H1 (cell line): ENCODE measurements around the gene FAM181A. TPM values are rescaled to one million over a fixed set of nuclear protein-coding genes. Genes with fewer than 3 reads are reported as not detected.

ENCODE experiments used
- CTCF ChIA-PET: fragments of 300-600 bp; sonication (Branson Sonifier 250); formaldehyde crosslinking; loops from one replicate; lab custom pipeline; 2021; ENCODE audit not compliant: partially characterized antibody; lab: Charles Lee
- POLR2A ChIA-PET: fragments of 300-600 bp; sonication (Branson Sonifier 250); formaldehyde crosslinking; loops from one replicate; lab custom pipeline; 2021; ENCODE audit warnings: inconsistent platforms; ENCODE audit not compliant: partially characterized antibody; lab: Charles Lee
- DNase-seq, 2 experiments: peaks; one replicate each; pipeline versions ENCODE4 v3.0.0 to v3.0.0-alpha.2; 2010 to 2022; ENCODE audit warnings: low spot score in 2 of 2, low read depth in 1 of 2, mixed read lengths in 1 of 2
- FAIRE-seq: peaks from 2 replicates; lab custom pipeline; 2011; peaks lifted over from hg19 to GRCh38; lab: Jason Lieb, UNC
- H2AFZ ChIP-seq: 2 replicates; pipeline ENCODE4 v1.8.1; 2012; ENCODE audit warnings: low read length, inconsistent platforms
- H2AK5ac ChIP-seq: 2 replicates; pipeline ENCODE4 v1.6.1; 2013; ENCODE audit warnings: low read depth, low read length
- H2BK120ac ChIP-seq: replicated peaks from 2 replicates; pipeline ENCODE3; 2013; ENCODE audit warnings: low read depth, low read length, inconsistent platforms
- H2BK12ac ChIP-seq: 2 replicates; pipeline ENCODE4 v1.6.1; 2013; ENCODE audit warnings: low read depth, low read length
- H2BK15ac ChIP-seq: 2 replicates; pipeline ENCODE4 v1.6.1; 2013; ENCODE audit warnings: low read length
- H2BK20ac ChIP-seq: 2 replicates; pipeline ENCODE4 v1.6.1; 2013; ENCODE audit warnings: low read length
- H2BK5ac ChIP-seq: 2 replicates; pipeline ENCODE4 v1.6.1; 2013; ENCODE audit warnings: low read depth, low read length
- H3K14ac ChIP-seq: 2 replicates; pipeline ENCODE4 v1.6.1; 2013; ENCODE audit warnings: inconsistent platforms; ENCODE audit not compliant: insufficient read length
- H3K18ac ChIP-seq: 2 replicates; pipeline ENCODE4 v1.6.1; 2013; ENCODE audit warnings: low read length; ENCODE audit errors: extremely low read depth
- H3K23ac ChIP-seq: 2 replicates; pipeline ENCODE4 v1.6.1; 2013; ENCODE audit warnings: inconsistent platforms; ENCODE audit not compliant: insufficient read length
- H3K23me2 ChIP-seq: 2 replicates; pipeline ENCODE4 v1.6.1; 2013; ENCODE audit warnings: low read depth, low read length
- H3K27ac ChIP-seq: 2 replicates; pipeline ENCODE4 v1.6.1; 2011; ENCODE audit warnings: low read depth, low read length, inconsistent platforms
- H3K27me3 ChIP-seq, 4 experiments: replicated peaks in 1 of 4; 1 replicate in 1 of 4; 2 replicates in 3 of 4; pipeline versions ENCODE4 v1.6.1 to v1.8.1; 2011 to 2013; ENCODE audit warnings: low read length in 3 of 4, mild to moderate bottlenecking in 3 of 4, inconsistent platforms in 2 of 4, mixed read lengths in 2 of 4, moderate library complexity in 1 of 4; ENCODE audit not compliant: control insufficient read depth in 3 of 4, insufficient read depth in 3 of 4; ENCODE audit errors: extremely low read depth in 1 of 4
- H3K36me3 ChIP-seq, 4 experiments: 2 replicates each; pipeline versions ENCODE4 v1.6.1 to v1.8.1; 2011 to 2013; ENCODE audit warnings: mild to moderate bottlenecking in 4 of 4, low read length in 3 of 4, moderate library complexity in 2 of 4, control low read depth in 1 of 4, inconsistent platforms in 1 of 4; ENCODE audit not compliant: insufficient read depth in 4 of 4, control insufficient read depth in 2 of 4
- H3K4ac ChIP-seq: replicated peaks from 2 replicates; pipeline ENCODE3; 2013; ENCODE audit warnings: low read length, low read depth, mixed read lengths, inconsistent platforms; ENCODE audit not compliant: insufficient read length
- H3K4me1 ChIP-seq, 4 experiments: replicated peaks in 1 of 4; 1 replicate in 1 of 4; 2 replicates in 3 of 4; pipeline versions ENCODE4 v1.6.1 to v1.8.1; 2011 to 2013; ENCODE audit warnings: low read length in 3 of 4, inconsistent platforms in 2 of 4, mixed read lengths in 1 of 4; ENCODE audit not compliant: insufficient read depth in 4 of 4, control insufficient read depth in 3 of 4
- H3K4me2 ChIP-seq, 2 experiments: 2 replicates each; pipeline versions ENCODE4 v1.6.1 to v1.8.1; 2011 to 2013; ENCODE audit warnings: low read depth in 2 of 2, low read length in 2 of 2, control low read depth in 1 of 2, inconsistent platforms in 1 of 2, mild to moderate bottlenecking in 1 of 2; ENCODE audit not compliant: insufficient read depth in 1 of 2
- H3K4me3 ChIP-seq, 4 experiments: fragments of 200-600, 300-600 bp in 1 of 4; sonication (generic), shearing (Covaris generic), sonication (Bioruptor Twin) in 1 of 4; 2 replicates each; pipeline versions ENCODE4 v1.5.1 to v1.8.1; 2011 to 2016; ENCODE audit warnings: low read length in 4 of 4, low read depth in 3 of 4, control low read depth in 2 of 4, inconsistent platforms in 2 of 4, mild to moderate bottlenecking in 2 of 4, mixed read lengths in 1 of 4, moderate library complexity in 1 of 4; ENCODE audit not compliant: insufficient read depth in 2 of 4; ENCODE audit errors: extremely low read depth in 1 of 4
- H3K56ac ChIP-seq: replicated peaks from 2 replicates; pipeline ENCODE3; 2013; ENCODE audit warnings: low read depth, mild to moderate bottlenecking, mixed read lengths, low read length, inconsistent platforms; ENCODE audit not compliant: insufficient read length
- H3K79me1 ChIP-seq: 2 replicates; pipeline ENCODE4 v1.6.1; 2013; ENCODE audit warnings: low read depth, low read length, control low read depth
- H3K79me2 ChIP-seq, 2 experiments: 2 replicates each; pipeline versions ENCODE4 v1.6.1 to v1.8.1; 2012 to 2013; ENCODE audit warnings: low read length in 2 of 2, mild to moderate bottlenecking in 2 of 2, inconsistent platforms in 1 of 2; ENCODE audit not compliant: insufficient read depth in 2 of 2, control insufficient read depth in 1 of 2
- H3K9ac ChIP-seq, 4 experiments: replicated peaks in 1 of 4; 1 replicate in 1 of 4; 2 replicates in 3 of 4; pipeline versions ENCODE4 v1.6.1 to v1.8.1; 2011 to 2013; ENCODE audit warnings: low read depth in 3 of 4, low read length in 3 of 4, control low read depth in 2 of 4, mild to moderate bottlenecking in 2 of 4, moderate library complexity in 2 of 4, inconsistent platforms in 1 of 4; ENCODE audit errors: extremely low read depth in 1 of 4
- H3K9me3 ChIP-seq, 2 experiments: 2 replicates each; pipeline versions ENCODE4 v1.6.1 to v1.8.1; 2012 to 2013; ENCODE audit warnings: mild to moderate bottlenecking in 2 of 2, moderate library complexity in 2 of 2, control low read depth in 1 of 2, inconsistent platforms in 1 of 2, low read depth in 1 of 2, low read length in 1 of 2, mixed read lengths in 1 of 2; ENCODE audit not compliant: insufficient read depth in 2 of 2
- H4K20me1 ChIP-seq, 2 experiments: replicated peaks in 1 of 2; 2 replicates each; pipeline versions ENCODE3 to v1.8.1; 2011 to 2013; ENCODE audit warnings: inconsistent platforms in 2 of 2, low read length in 2 of 2, mild to moderate bottlenecking in 1 of 2; ENCODE audit not compliant: insufficient read depth in 2 of 2, control insufficient read depth in 1 of 2
- H4K5ac ChIP-seq: 2 replicates; pipeline ENCODE4 v1.6.1; 2013; ENCODE audit warnings: low read length, low read depth, mixed read lengths, inconsistent platforms; ENCODE audit not compliant: insufficient read length
- H4K8ac ChIP-seq: 2 replicates; pipeline ENCODE4 v1.8.0; 2013; ENCODE audit warnings: mild to moderate bottlenecking, moderate library complexity, low read length, inconsistent platforms; ENCODE audit not compliant: insufficient read depth; ENCODE audit errors: extremely low read depth
- H4K91ac ChIP-seq: replicated peaks from 2 replicates; pipeline ENCODE3; 2013; ENCODE audit warnings: low read length, mixed read lengths, inconsistent platforms; ENCODE audit not compliant: insufficient read length
- CBX5 ChIP-seq: fragments of 300-800, 300-1000 bp; sonication (generic); IDR thresholded peaks from 2 replicates; pipeline ENCODE4 v1.7.1; 2016; ENCODE audit warnings: antibody characterized with exemption, low read length, low read depth
- JUND ChIP-seq: IDR thresholded peaks from 2 replicates; pipeline ENCODE4 v1.6.1; 2011; ENCODE audit warnings: mild to moderate bottlenecking, improper control_type of control experiment, low read length
- KDM5A ChIP-seq: fragments of 200-600 bp; IDR thresholded peaks from 2 replicates; pipeline ENCODE4 v1.7.1; 2012; ENCODE audit warnings: mild to moderate bottlenecking, low read length, inconsistent platforms, mixed read lengths
- MAFK ChIP-seq: IDR thresholded peaks from 2 replicates; pipeline ENCODE4 v1.6.1; 2012; ENCODE audit warnings: low read depth, mild to moderate bottlenecking, improper control_type of control experiment, low read length
- SP1 ChIP-seq: IDR thresholded peaks from 2 replicates; pipeline ENCODE4 v1.6.1; 2011; ENCODE audit warnings: low read depth, low read length
- TBP ChIP-seq: IDR thresholded peaks from 2 replicates; pipeline ENCODE4 v1.6.1; 2011; ENCODE audit warnings: low read depth, low read length, improper control_type of control experiment
- TCF12 ChIP-seq: IDR thresholded peaks from 2 replicates; pipeline ENCODE4 v1.6.1; 2011; ENCODE audit warnings: low read depth, mild to moderate bottlenecking, low read length
- TEAD4 ChIP-seq: IDR thresholded peaks from 2 replicates; pipeline ENCODE4 v1.6.1; 2012; ENCODE audit warnings: low read depth, low read length, inconsistent platforms, mixed read lengths
- WGBS, 2 experiments: shearing (Covaris generic) in 1 of 2; methylation state at CpG; one replicate each; pipeline versions ENCODE4 v1.1.6 to v1.1.7; 2013 to 2015; ENCODE audit warnings: low lambda C conversion rate in 2 of 2, mixed read lengths in 2 of 2, inconsistent platforms in 1 of 2, low coverage in 1 of 2, missing lambda C conversion rate in 1 of 2; ENCODE audit not compliant: insufficient replicate concordance in 2 of 2, insufficient coverage in 1 of 2, insufficient read length in 1 of 2; ENCODE audit errors: extremely low coverage in 1 of 2, missing lambda C conversion rate in 1 of 2; 5-methylcytosine and 5-hydroxymethylcytosine counted together
- polyA plus RNA-seq, 7 experiments: library from polyadenylated mRNA; depleted of rRNA in 3 of 7; stranded (reverse) in 5 of 7; unstranded in 2 of 7; fragments of >200 nt in 5 of 7; fragments of 200-250 nt in 2 of 7; gene quantifications; 1 replicate in 5 of 7; 2 replicates in 1 of 7; 4 replicates in 1 of 7; pipeline versions ENCODE4 v1.2.1 to v1.2.3, GENCODE V29; 2011 to 2013; ENCODE audit warnings: missing spikeins in 2 of 7, mixed read lengths in 2 of 7
- total RNA-seq: library from RNA; stranded (reverse); fragmentation: NEBNext Ultra II Directional; extraction: Animal tissue kit (Norgen Biotek cat#: 25700); gene quantifications from 2 replicates; pipeline ENCODE4 v1.2.1, GENCODE V29; 2021
- TF ChIP-seq, protein P1 (sequence below), 3 experiments: IDR thresholded peaks; 1 replicate in 2 of 3; 2 replicates in 1 of 3; pipeline versions ENCODE4 v1.5.1 to v1.6.1; 2011; ENCODE audit warnings: low read length in 3 of 3, mild to moderate bottlenecking in 3 of 3, inconsistent platforms in 2 of 3, low read depth in 1 of 3, moderate library complexity in 1 of 3; ENCODE audit not compliant: insufficient read depth in 1 of 3; ENCODE audit errors: control extremely low read depth in 1 of 3

Gene FAM181A
- total and polyA plus RNA-seq, 2 of the 8 experiments (the other 6 are each of a cell fraction or from before 2014, with no cell fraction given), result not detected

- Histone ChIP-seq H3K56ac (no peak overlapping the region), H3K27me3 (no peaks in the 10 kb centered on the region; a peak in 1 of 7 replicates), H3K18ac (no peak overlapping the region), H4K8ac (0 out of 2 replicates have a peak overlapping the region, but pooled peaks have one; percentile 36), H3K36me3 (no peaks in the 10 kb centered on the region), H3K9ac (no peak overlapping the region), H4K5ac (no peak overlapping the region), H3K4me3 (no peak overlapping the region), H3K14ac (no peak overlapping the region), H2AK5ac (no peak overlapping the region), H3K4me2 (no peak overlapping the region), H3K27ac (no peak overlapping the region), H2BK15ac (peak overlapping the region; percentile 66; the same call in 1 of the 2 replicates), H4K20me1 (no peaks in the 10 kb centered on the region), H3K79me1 (no peaks in the 10 kb centered on the region), H3K4ac (no peak overlapping the region), H2BK12ac (no peak overlapping the region; the same call in 1 of the 2 replicates), H3K23ac (no peak overlapping the region), H2BK20ac (no peak overlapping the region; the same call in 1 of the 2 replicates), H2AFZ (peak overlapping the region; percentile 89; the same call in 1 of the 2 replicates), H2BK5ac (no peak overlapping the region), H3K9me3 (no peaks in the 10 kb centered on the region), H3K79me2 (no peaks in the 10 kb centered on the region), H2BK120ac (no peak overlapping the region), H3K23me2 (no peaks in the 10 kb centered on the region; the same call in 1 of the 2 replicates), H3K4me1 (peaks cover 0 to 7% (median 3%) of the 10 kb centered on the region in 4 experiments; a peak in 4 of 7 replicates), H4K91ac (no peak overlapping the region)
- ChIA-PET POLR2A (no interaction called here), CTCF (interaction anchor here (0.8 to 12.9 kb wide), 28 partner anchors 9 to 262 kb away, joined by 3 to 149 read pairs (median 4); partner anchors contain the start of gene PRIMA1)
- DNase-seq (peak; percentile 47 to 87), FAIRE-seq (peak; percentile 58)
- WGBS, 2 experiments, result 64% methylated on average over 14 of the region's 15 CpGs; no CpG with 5 or more reads in 1 of the 2 experiments
- TF ChIP-seq SP1 (no peak), TEAD4 (0 out of 2 replicates have a peak, but pooled peaks have one; percentile 51), TCF12 (no peak), JUND (no peak), MAFK (no peak), CBX5 (no peak), TBP (no peak), KDM5A (no peak)
- TF ChIP-seq, protein P1, sequence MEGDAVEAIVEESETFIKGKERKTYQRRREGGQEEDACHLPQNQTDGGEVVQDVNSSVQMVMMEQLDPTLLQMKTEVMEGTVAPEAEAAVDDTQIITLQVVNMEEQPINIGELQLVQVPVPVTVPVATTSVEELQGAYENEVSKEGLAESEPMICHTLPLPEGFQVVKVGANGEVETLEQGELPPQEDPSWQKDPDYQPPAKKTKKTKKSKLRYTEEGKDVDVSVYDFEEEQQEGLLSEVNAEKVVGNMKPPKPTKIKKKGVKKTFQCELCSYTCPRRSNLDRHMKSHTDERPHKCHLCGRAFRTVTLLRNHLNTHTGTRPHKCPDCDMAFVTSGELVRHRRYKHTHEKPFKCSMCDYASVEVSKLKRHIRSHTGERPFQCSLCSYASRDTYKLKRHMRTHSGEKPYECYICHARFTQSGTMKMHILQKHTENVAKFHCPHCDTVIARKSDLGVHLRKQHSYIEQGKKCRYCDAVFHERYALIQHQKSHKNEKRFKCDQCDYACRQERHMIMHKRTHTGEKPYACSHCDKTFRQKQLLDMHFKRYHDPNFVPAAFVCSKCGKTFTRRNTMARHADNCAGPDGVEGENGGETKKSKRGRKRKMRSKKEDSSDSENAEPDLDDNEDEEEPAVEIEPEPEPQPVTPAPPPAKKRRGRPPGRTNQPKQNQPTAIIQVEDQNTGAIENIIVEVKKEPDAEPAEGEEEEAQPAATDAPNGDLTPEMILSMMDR (IDR thresholded peaks at IDR 0.05; ENCODE audit: control extremely low read depth in 1 of 3, insufficient read depth in 1 of 3, low read depth in 1 of 3, low read length in 3 of 3), result peak; percentile 75 to 93 (median 91)
Observed at GRCh38 chr14:93906341-93907329, 20.5 kb upstream of the FAM181A start.
